Measurements from ENCODE around the gene ZNF134.

The ZNF134 gene

DNA sequence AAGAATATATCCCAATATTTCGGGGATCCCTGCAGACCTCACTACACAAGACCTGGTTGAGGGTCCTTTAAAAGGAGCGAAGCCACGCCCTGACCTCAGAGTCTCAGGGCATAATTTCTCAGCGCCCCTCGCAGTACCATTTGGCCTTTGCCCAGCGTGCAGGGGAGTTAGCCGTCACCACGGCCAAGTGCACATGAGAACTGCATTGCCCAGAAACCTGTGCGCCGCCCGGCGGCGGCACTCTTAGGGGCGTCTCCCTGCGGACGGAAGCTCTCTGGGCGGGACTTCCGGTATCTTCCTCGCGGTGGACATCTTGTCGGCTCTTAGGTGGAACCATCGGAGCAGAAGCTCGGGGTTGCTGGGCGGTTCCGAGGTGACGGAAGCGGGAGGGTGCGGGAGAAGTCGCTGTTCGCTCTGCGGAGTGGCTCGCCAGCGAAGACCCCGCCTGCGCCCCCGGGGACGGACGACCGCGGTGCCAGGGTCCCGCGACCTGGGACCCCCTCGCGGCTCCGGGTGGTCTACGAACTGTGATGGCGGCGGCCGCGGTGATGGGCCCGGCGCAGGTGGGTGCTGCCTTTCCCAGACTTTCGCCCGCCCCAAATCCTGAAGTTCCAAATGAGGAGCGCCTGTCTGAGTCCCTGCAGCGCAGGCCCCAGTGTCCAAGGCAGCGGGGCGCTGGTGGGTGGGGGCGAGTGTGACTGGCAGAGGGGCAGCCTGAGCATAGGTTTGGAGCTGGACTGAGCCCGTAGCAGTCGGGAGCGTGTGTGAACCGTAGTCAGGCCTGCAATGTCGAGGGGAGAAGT, at the start of gene ZNF134:
Gene ZNF134, plus strand, starts transcription at position 302 of the 803 bp plus-strand sequence. CDS start 5,227 bp downstream, outside the sequence.
- peak; percentile 91 to 93 for DNase-seq

DNA sequence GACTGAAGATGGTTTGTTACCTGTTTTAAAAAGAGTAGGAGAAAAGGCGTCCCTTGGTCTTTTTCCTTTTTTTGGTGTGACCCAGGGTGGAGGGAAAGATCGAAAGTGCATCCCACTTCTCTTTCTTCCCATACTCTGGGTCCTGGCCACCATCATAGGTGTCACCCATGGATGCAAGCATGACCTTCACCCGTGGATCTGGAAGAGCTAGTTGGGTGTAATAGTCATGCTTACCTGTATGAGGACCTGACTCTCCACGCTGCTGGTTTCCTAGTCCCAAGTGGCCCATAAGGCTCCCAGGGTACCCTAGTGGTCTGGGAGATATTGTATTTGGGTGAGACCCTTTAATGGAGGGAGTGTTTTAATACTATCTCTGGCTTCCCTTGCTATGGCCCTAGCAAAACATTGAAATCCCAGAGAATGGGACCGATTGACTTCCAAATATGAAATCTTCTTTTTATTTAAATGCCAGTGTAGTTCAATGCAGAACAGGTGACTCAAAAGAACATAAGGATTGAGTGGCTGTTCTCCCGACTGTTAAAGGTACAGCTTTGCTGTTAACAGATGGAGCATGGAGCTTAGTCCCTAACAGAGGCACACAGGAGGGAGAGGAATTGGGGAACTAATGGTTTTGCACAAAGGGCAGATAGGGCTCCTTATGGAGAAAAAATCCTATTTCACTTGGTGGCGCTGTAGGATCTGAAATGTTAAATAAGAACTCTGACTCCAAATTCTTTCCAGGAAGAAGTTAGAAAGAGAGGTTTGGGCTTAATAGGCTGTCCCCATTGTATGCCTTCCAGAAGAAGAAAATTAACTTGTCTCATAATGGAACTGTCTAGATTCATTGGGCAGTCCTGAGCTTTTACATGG, 47.4 kb upstream of the ZNF134 start:
- no peak for DNase-seq

DNA sequence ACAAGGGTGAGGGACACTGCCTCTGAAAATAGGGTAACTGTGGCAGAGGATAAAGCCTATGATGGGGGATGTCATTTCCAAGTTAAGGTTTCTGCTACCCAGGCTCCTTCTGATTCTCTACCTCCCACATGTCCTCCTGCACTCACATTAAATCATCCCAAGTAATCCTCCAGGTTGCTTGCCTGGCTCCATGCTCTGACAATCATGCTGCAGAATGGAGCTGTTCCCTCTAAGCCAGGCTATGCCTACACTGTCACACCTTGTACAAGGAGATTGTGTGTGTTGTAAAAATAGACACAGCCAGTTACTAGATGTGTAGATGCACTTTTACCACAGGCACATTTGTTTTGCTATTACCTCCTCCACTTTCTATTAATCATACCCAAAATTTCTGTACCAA, 43.3 kb upstream of the ZNF134 start:
- no peak for DNase-seq

DNA sequence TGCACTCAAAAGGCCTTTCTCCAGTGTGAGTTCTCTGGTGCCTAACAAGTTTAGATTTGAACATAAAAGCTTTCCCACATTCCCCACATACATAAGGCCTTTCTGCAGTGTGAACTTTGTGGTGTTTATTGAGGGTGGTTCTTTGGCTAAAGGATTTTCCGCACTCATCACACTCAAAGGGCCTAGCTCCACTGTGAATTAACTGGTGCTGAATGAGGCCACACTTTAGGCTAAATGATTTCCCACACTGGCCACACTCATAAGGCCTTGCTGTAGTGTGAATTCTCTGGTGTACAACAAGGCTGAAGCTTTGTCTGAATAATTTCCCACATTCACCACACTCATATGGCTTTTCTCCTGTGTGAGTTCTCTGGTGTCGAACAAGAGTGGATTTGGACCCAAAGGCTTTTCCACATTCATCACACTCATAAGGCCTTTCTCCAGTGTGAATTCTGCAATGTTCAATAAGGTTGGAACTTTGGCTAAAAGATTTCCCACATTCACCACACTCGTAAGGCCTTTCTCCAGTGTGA, 41.6 kb upstream of the ZNF134 start:
- DNase-seq = no peak

DNA sequence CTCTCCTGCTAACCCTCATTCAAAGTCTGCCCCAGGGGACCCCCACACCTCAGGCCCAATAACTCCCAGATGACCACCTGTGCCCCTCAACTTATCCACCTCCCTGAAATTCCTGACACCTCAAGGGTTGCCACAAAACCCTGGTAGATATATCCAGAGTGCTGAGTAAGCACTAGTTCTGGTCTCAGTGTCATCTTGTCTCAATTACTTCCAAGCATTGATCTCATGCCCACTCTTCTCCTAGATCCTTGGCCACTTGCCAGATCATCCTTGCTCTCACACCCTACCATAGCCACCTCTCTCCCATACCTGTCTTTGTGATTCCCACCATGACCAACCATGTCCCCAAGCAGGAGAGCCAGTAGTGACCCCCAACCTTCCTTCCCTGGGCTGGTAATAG, 37.4 kb upstream of the ZNF134 start:
- DNase-seq = no peak

DNA sequence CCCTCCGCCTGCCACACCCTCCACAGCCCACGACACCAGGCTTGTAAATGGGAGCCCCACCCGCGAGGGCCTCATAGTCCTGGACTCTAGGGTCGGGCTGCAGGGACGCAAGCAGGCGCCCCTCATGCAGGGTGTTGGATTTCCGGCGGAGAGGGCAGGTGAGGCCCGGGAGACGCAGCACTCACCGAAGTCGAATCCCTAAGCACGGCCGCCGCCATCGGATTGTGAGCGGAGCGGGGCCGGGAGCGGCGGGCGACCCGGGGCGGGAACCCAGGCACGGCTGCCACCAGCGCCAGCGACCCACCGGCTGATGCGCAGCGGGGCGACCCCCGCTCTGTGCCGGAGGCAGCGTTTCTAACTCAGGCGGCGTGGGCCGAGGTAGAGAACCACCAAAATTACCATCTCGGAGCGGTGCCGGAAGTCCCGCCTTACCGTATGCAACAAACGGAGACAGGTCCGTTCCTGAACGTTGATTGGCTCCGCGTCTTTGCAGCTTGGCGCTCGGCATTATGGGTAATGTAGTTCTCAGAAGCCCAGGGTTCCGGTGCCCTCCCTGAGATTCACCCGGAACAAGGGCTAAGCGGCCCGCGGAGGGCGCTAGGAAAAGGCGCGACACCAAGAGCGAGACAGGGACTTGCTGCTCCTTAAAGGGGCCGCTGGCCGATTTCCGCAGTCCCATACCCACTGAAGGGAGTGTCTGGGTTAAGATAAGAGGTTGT, 35.4 kb upstream of the ZNF134 start, which contains the start of gene ZNF416:
Gene ZNF416, minus strand, starts transcription at position 425 of the 719 bp plus-strand sequence. Its CDS starts 207 bp downstream, at position 218.
- DNase-seq = peak; percentile 98 to 99

DNA sequence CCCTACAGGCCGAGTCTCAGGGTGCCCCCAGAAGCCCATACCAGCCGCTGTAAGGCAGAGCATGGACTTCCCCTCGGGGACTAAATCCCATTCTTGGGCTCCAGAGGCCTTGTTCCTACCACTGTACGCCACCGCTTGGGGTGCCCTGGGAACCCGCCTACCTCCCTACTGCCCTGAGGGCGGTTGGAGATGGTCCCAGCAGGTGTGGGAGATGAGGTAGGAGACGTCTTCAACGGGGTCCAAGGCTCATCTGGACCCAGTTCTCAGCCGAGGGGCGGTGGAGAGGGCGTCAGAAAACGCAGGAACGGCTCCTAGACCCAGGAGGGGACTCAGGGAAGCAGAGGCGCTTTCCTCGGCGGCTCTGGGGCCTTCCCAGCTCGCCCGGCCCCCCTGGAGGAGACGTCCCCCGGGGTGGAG, 30.9 kb upstream of the ZNF134 start:
- no peak for DNase-seq

DNA sequence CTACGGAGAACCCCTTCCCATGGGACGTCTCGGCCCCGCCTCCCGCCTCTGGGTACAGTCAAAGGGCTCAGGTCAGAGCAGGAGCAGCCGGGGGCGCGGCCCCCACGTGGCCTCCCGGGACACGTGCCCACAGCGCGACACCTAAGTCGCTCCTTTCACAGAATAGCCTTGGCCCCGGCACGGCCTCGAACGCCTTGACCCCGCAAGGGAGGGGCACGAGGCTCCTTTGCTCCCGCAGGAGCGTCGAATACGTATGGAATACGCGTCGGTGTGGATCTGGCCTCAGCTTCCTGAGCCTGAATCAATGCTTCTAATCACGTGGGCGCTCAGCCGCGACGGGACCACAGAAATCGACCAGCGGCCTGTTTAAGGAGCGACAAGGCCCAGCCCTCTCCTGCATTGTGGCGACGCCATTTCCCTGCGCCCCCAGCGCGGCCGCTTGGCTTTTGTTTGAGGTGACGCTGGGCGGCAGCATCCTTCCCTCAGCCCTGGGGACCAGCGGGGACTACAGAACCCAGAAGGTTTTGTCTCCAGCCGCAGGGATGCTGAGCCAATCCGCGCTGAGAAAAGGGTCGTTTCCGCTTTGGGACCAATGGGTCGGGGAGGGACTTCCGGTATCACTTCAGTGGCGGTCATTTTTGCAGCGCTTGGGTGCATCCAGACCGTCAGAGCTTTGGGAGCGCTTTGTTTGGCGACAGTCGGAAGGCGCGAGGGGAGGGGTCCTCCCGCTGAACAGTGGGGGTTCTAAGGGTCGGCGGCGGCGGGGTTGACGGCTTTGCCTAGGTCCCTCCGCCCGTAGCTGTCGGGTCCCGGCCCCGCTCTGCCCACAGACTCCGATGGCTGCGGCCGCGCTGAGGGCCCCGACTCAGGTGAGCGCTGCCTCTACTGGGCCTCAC, 30.3 kb upstream of the ZNF134 start, which contains the start of gene ZIK1:
Gene ZIK1, plus strand, starts transcription at position 625 of the 896 bp plus-strand sequence. Its CDS starts 212 bp downstream, at position 837.
- peak; percentile 93 for DNase-seq

DNA sequence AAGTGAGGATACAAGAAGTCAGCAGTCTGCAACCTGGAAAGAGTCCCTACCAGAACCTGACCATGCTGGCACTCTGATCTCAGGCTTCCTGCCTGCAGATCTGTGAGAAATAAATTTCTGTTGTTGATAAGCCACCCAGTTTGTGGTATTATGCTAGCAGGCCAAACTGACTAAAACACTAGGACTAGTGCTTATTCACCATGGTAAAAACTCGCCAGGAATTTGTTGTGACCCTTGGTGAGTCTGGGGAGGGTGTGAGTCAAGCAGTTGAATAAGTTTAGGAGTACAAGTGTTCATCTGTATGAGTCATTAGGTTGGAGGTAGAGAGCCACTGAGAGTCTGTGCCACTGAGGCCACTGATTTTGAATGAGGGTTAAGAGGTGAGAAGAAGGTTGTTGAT, 26.5 kb upstream of the ZNF134 start:
- DNase-seq = no peak

DNA sequence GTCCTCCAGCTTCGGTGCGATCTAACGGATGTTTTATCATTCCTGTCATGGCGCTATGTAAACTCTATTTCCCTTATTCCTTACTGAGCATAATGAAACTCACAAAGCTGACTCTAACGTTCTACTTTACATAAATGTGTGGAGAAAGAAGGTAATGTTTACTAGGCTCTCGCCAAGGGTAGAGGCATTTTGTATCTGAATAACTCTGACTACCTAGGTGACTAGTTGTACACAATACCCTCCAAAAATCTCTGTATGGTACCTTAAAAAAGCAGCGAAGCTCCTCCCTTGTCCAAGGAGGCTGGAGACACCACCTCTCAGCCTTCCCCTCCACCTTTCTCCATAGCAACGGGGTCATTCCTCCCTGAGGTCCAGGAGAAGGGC, 14.7 kb upstream of the ZNF134 start:
- DNase-seq = no peak

DNA sequence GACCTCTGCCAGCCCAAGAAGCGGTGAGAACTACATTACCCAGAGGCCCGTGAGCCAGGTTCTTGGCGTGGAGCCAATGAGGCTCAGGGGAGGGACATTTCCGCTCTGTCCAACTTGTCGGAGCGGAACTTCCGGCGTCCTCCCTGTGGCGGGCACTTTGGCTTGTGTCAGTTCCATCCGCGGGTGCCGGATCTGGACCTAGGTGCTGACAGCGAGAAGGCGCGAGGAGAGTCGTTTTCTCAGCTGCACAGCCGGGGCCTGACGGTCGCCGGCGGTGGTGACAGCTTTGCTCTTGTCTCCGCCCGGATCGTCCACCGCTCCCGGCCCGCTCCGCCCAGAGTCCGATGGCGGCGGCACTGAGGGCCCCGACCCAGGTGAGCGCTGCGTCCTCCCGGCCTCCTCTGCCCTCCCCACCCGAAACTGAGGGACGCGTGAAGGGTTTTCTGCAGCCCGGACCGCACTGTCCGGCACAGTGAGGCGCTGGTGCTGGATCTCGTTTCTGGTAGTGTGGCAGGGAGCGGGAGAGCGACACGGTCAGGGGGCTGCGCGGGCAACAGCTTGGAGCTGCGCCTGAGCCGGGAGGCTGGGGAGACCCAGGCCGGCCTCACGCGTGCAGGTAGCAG, 14.2 kb upstream of the ZNF134 start, which contains the start of gene ZNF530:
Gene ZNF530, plus strand, starts transcription at position 125 of the 623 bp plus-strand sequence. CDS start 4,461 bp downstream, outside the sequence.
- DNase-seq = peak; percentile 87 to 91

DNA sequence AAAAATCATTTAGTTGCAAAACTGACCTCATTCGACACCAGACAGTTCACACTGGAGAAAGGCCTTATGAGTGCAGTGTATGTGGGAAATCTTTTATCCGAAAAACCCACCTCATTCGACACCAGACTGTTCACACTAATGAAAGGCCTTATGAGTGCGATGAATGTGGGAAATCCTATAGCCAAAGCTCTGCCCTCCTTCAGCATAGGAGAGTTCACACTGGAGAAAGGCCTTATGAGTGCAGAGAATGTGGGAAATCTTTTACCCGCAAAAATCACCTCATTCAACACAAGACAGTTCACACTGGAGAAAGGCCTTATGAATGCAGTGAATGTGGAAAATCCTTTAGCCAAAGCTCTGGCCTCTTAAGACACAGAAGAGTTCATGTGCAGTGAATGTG, 7.1 kb upstream of the ZNF134 start:
- DNase-seq = no peak

DNA sequence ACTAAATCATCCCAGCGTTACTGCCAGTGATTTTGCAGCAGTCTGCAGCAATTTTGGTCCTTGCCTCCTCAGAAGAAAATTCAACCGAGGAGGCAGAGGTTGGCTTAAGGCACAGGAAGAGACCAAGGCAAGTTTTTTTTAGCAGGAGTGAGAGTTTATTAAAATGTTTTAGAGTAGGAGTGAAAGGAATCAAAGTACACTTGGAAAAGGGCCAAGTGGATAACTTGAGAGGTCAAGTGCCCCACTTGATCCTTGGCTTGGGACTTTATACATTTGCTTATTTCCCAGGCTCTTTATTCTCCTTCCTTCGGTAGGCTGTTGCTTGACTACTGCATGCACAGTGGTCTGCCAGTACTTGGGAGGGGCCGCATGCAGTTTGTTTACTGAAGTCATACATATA, 2.9 kb upstream of the ZNF134 start:
- no peak for DNase-seq

DNA sequence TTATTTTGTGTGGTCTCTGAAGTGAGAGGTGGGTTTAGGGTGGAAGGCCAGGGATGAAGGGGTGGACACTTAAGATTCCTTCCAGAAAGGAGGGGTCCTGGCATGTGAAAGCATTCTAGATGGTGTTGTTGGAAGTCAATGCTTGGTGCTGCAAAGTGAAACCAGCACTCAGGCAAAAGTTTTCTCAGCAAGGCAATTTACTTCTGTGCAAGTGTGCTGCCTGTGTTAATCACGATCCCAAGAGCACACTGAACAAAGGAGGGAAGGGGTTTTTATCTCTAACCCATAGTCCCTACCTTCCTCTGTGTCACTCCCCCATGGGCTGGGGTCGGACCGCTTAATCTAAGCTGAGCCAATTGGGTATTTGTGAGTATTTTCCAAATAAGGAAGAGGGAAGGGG, 1.3 kb downstream of the ZNF134 start:
- no peak for DNase-seq

DNA sequence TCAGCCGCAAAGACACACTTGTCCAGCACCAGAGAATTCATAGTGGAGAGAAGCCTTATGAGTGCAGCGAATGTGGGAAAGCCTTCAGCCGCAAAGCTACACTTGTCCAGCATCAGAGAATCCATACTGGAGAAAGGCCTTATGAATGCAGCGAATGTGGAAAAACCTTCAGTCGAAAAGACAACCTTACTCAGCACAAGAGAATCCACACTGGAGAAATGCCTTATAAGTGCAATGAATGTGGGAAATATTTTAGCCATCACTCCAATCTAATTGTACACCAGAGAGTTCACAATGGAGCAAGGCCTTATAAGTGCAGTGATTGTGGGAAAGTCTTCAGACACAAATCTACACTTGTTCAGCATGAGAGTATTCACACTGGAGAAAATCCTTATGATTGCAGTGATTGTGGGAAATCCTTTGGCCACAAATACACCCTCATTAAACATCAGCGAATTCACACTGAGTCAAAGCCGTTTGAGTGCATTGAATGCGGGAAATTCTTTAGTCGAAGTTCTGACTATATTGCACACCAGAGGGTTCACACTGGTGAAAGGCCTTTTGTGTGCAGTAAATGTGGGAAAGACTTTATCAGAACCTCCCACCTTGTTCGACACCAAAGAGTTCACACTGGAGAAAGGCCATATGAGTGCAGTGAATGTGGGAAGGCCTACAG, 6.8 kb downstream of the ZNF134 start:
- DNase-seq = no peak

DNA sequence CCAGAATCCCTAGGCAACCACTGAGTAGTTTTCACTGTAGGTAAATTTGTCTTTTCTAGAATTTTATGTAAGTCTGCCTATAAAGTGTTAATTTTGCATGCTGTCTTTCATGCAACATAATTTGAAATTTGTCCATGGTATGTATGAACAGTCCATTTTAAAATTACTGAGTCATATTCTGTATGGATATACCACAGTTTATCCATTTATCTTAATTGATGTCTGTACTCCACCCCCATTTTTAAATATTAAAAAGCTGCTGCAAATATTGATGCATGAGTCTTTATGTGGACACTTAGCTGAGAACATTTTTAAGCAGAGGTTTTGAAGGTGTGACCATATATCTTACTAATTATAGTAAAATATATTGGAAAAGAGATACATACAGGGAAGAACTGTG, 9.0 kb downstream of the ZNF134 start:
- DNase-seq = no peak

DNA sequence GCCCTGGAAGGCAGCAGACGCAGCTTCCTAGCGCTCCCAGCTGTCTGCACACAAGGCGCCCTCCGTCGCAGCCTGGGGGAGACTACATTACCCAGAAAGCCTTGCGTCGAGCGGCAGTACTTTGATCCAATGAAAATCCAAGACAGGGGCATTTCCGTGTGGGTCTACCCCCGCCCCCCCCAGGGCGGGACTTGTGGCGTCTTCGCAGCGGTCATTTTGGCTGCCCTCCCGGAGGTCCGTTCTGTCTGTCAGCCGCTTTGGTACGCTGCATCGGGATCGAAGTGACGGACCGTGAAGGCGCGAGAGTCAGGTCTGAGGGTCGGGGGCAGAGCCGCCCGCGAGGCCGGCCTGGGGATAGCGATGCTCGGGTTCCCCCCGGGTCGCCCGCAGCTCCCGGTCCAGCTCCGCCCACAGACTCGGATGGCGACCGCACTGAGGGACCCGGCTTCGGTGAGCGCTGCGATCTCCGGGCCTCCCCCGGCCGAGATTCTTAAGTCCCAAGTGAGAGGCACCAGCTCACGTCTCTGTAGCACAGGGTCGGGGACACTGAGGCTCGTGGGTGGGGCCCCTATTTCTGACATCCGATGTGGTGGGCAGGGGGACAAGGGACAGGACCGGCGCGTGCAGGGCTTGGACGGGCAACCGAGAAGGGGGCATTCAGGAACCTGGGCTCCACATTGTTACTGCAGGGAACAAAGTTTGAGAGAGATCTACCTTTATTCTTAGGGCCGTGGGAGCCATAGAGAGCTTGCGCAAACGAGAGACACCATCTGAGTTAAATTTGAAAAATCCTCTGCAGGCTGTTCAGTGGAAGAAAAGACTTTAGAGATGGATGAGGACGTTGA, 19.2 kb downstream of the ZNF134 start, which contains the start of gene ZNF211:
Gene ZNF211, plus strand, starts transcription at position 182 of the 845 bp plus-strand sequence. Its CDS starts 179 bp downstream, at position 361.
- peak; percentile 89 to 93 for DNase-seq

DNA sequence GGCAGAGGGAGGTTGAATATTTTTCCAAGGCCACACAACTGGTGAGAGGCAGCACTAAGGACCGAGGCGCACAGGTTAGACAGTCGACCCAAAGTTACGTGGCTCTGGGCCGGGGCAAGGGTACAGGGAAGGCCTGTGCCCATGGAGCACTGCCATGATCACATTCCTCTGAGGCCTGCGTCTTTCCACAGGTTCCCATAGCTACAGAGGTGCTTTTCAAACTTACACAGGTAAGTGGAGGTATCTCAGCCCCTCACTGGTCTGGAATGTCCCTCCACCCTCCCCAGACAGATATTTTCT, 19.7 kb downstream of the ZNF134 start:
- no peak for DNase-seq

DNA sequence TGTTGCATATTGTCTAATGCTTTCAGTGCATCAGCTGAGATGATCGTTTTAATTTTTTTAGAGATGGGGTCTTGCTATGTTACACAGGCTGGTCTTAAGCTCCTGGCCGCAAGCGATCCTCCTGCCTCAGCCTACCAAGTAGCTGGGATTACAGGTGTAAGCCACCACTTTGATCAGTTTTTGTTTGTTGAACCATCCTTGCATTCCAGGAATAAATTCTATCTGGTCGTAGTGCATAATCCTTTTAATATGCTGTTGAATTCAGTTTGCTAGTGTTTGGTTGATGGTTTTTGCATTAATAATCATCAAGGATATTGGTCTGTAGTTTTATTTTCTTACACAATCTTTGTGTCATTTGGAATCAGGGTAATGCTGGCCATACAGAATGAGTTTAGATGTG, 23.3 kb downstream of the ZNF134 start:
- no peak for DNase-seq
